GM12891 (cell line): ENCODE measurements around the gene ZNF107.

Source experiments
- PAX5 ChIP-seq: IDR thresholded peaks from 2 replicates; pipeline ENCODE4 v1.6.1; 2011; ENCODE audit warnings: low read length, moderate library complexity, mild to moderate bottlenecking; ENCODE audit not compliant: insufficient read depth, severe bottlenecking
- POLR2A ChIP-seq: IDR thresholded peaks from 2 replicates; pipeline ENCODE4 v1.6.1; 2011; ENCODE audit warnings: low read depth, low read length, control low read depth
- POLR2AphosphoS5 ChIP-seq: IDR thresholded peaks from 2 replicates; pipeline ENCODE4 v1.6.1; 2011; ENCODE audit warnings: low read depth, low read length, control low read depth
- SPI1 ChIP-seq: IDR thresholded peaks from 2 replicates; pipeline ENCODE4 v1.6.1; 2011; ENCODE audit warnings: low read depth, low read length, control low read depth
- TAF1 ChIP-seq: IDR thresholded peaks from 2 replicates; pipeline ENCODE4 v1.6.1; 2011; ENCODE audit warnings: low read depth, low read length, control low read depth

DNA sequence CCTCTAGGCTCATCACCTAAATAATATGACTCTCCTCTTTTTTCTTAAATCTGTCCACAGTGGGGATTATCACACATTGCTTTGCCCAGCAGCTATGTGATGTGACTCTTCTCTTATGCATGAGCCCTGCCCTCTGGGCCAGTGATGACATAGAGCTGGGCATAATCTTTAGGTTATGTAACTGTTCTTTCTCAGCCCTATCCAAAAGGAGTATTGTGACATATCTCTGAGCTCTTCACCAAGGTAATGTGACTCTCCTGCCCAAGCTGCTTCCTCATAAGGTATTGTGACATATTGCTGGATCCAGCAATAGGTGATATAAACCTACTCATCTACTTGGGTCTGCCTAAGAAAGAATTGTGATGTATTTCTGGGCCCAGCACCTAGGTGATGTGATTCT, 37.7 kb upstream of the ZNF107 start:
- TF ChIP-seq POLR2A (no peak), TAF1 (no peak), SPI1 (no peak), POLR2AphosphoS5 (no peak), PAX5 (no peak)
